Retinal pigment epithelial cell (primary cell): Measurements from ENCODE around the gene TMEM263.

Source experiments
- DNase-seq: peaks from one replicate; pipeline ENCODE4 v3.0.0-alpha.2; 2010; ENCODE audit warnings: low read depth
- H3K4me3 ChIP-seq: 2 replicates; pipeline ENCODE4 v1.5.1; 2011; ENCODE audit warnings: mild to moderate bottlenecking, low read length, control low read depth, moderate library complexity
- CTCF ChIP-seq: conservative IDR thresholded peaks from 2 replicates; pipeline ENCODE4 v1.5.1; 2011; ENCODE audit warnings: low read depth, low read length, control low read depth, inconsistent platforms

TMEM263 gene

GRCh38 chr12:106976668-106977067 is 21.0 kb downstream of the TMEM263 start:
- H3K4me3 ChIP-seq, result no peak overlapping the region
- DNase-seq, result no peak
- TF ChIP-seq CTCF, result no peak

- TF ChIP-seq CTCF, result no peak
- no peak for DNase-seq
- no peak overlapping the region for H3K4me3 ChIP-seq
These were observed 22.5 kb downstream of the TMEM263 start for GRCh38 chr12:106978035-106978800.

GRCh38 chr12:106980944-106981343 is 25.2 kb downstream of the TMEM263 start:
- DNase-seq, result no peak
- no peak for TF ChIP-seq CTCF
- H3K4me3 ChIP-seq, result no peak overlapping the region

GRCh38 chr12:106981788-106982187 is 26.1 kb downstream of the TMEM263 start:
- H3K4me3 ChIP-seq, result no peak overlapping the region
- no peak for DNase-seq
- TF ChIP-seq CTCF, result no peak

GRCh38 chr12:106982229-106982628 is 26.5 kb downstream of the TMEM263 start:
- no peak for DNase-seq
- no peak for TF ChIP-seq CTCF
- H3K4me3 ChIP-seq, result no peak overlapping the region

GRCh38 chr12:106984588-106985137 is 29.0 kb downstream of the TMEM263 start:
- no peak for TF ChIP-seq CTCF
- no peak for DNase-seq

GRCh38 chr12:106985479-106985878 is 29.8 kb downstream of the TMEM263 start:
- TF ChIP-seq CTCF, result no peak
- no peak for DNase-seq
- H3K4me3 ChIP-seq, result no peak overlapping the region

More at GRCh38 chr12:106984588-106985137, 29.0 kb downstream of the TMEM263 start:
- no peak overlapping the region for H3K4me3 ChIP-seq
